HEK293 (cell line): ENCODE measurements around the gene SREBF2.

ENCODE experiments used
- CTCF ChIA-PET: fragments of 350-600 bp; formaldehyde crosslinking; extraction: SDS; loops from one replicate; lab custom pipeline; 2021; ENCODE audit warnings: antibody characterized with exemption; lab: Yijun Ruan, JAX
- POLR2A ChIA-PET: fragments of 300-600 bp; formaldehyde crosslinking; extraction: SDS; loops from one replicate; lab custom pipeline; 2020; ENCODE audit warnings: antibody characterized with exemption, inconsistent platforms; lab: Yijun Ruan, JAX
- H3K27ac ChIP-seq: fragments of 200-500 bp; sonication (Bioruptor generic); 2 replicates; pipeline ENCODE4 v1.5.1; 2014; ENCODE audit warnings: low read depth, low read length, control low read depth, inconsistent platforms; ENCODE audit errors: extremely low read depth
- H3K36me3 ChIP-seq, 2 experiments: fragments of 200-500 bp in 1 of 2; sonication (Bioruptor generic) in 1 of 2; 1 replicate in 1 of 2; 2 replicates in 1 of 2; pipeline ENCODE4 v1.5.1; 2014 to 2017; ENCODE audit warnings: inconsistent platforms in 2 of 2, low read length in 2 of 2; ENCODE audit not compliant: control insufficient read depth in 2 of 2, insufficient read depth in 1 of 2
- H3K4me1 ChIP-seq: fragments of 200-500 bp; sonication (Bioruptor generic); 2 replicates; pipeline ENCODE4 v1.5.1; 2014; ENCODE audit warnings: mild to moderate bottlenecking, low read length, inconsistent platforms; ENCODE audit not compliant: control insufficient read depth, insufficient read depth
- H3K4me3 ChIP-seq: 2 replicates; pipeline ENCODE4 v1.5.1; 2011; ENCODE audit warnings: low read depth, mild to moderate bottlenecking, control low read depth, low read length, moderate library complexity
- H3K9me3 ChIP-seq: fragments of 200-500 bp; sonication (Bioruptor generic); 2 replicates; pipeline ENCODE4 v1.5.1; 2014; ENCODE audit warnings: low read depth, low read length, inconsistent platforms; ENCODE audit not compliant: control insufficient read depth, insufficient read depth
- GFI1B ChIP-seq: fragments of 450-650 bp; formaldehyde crosslinking; IDR thresholded peaks from 2 replicates; pipeline ENCODE4 v1.5.1; 2016; ENCODE audit warnings: missing biosample characterization, missing genetic modification characterization
- GLI2 ChIP-seq: fragments of 450-650 bp; formaldehyde crosslinking; IDR thresholded peaks from 2 replicates; pipeline ENCODE4; 2017; ENCODE audit warnings: missing biosample characterization, missing genetic modification characterization, low read depth, borderline replicate concordance
- GLIS1 ChIP-seq: fragments of 450-650 bp; formaldehyde crosslinking; IDR thresholded peaks from 2 replicates; pipeline ENCODE4 v1.5.1; 2016; ENCODE audit warnings: missing biosample characterization, missing genetic modification characterization
- KLF1 ChIP-seq: fragments of 450-650 bp; formaldehyde crosslinking; IDR thresholded peaks from 2 replicates; pipeline ENCODE4 v1.5.1; 2016; ENCODE audit warnings: missing biosample characterization, missing genetic modification characterization
- KLF16 ChIP-seq: fragments of 450-650 bp; formaldehyde crosslinking; IDR thresholded peaks from 2 replicates; pipeline ENCODE4 v1.5.1; 2017; ENCODE audit warnings: missing biosample characterization, missing genetic modification characterization
- SCRT2 ChIP-seq: fragments of 450-650 bp; formaldehyde crosslinking; IDR thresholded peaks from 2 replicates; pipeline ENCODE4 v1.5.1; 2016; ENCODE audit warnings: missing biosample characterization, missing genetic modification characterization
- TCF7L2 ChIP-seq: IDR thresholded peaks from 2 replicates; pipeline ENCODE4 v1.6.1; 2011; ENCODE audit warnings: low read depth, mild to moderate bottlenecking, inconsistent platforms, low read length, moderate library complexity, borderline replicate concordance
- YY1 ChIP-seq: fragments of 450-650 bp; formaldehyde crosslinking; IDR thresholded peaks from 2 replicates; pipeline ENCODE4 v1.5.1; 2018; ENCODE audit warnings: missing biosample characterization, missing genetic modification characterization
- ZFP69B ChIP-seq: fragments of 450-650 bp; formaldehyde crosslinking; IDR thresholded peaks from 2 replicates; pipeline ENCODE4 v1.5.1; 2016; ENCODE audit warnings: missing biosample characterization, missing genetic modification characterization
- ZIC2 ChIP-seq: fragments of 450-650 bp; formaldehyde crosslinking; IDR thresholded peaks from 2 replicates; pipeline ENCODE4 v1.5.1; 2016; ENCODE audit warnings: missing biosample characterization, missing genetic modification characterization
- ZNF133 ChIP-seq: fragments of 450-650 bp; formaldehyde crosslinking; IDR thresholded peaks from 2 replicates; pipeline ENCODE4 v1.5.1; 2016; ENCODE audit warnings: missing biosample characterization, missing genetic modification characterization
- ZNF155 ChIP-seq: fragments of 450-650 bp; formaldehyde crosslinking; IDR thresholded peaks from 2 replicates; pipeline ENCODE4 v1.5.1; 2016; ENCODE audit warnings: missing biosample characterization, missing genetic modification characterization
- ZNF16 ChIP-seq: fragments of 450-650 bp; formaldehyde crosslinking; IDR thresholded peaks from 2 replicates; pipeline ENCODE4 v1.5.1; 2016; ENCODE audit warnings: low read depth, missing biosample characterization, missing genetic modification characterization
- ZNF274 ChIP-seq, 2 experiments: fragments of 200-500 bp in 1 of 2; fragments of 450-650 bp in 1 of 2; sonication (Bioruptor generic) in 1 of 2; formaldehyde crosslinking in 1 of 2; IDR thresholded peaks; 2 replicates each; pipeline versions ENCODE4 v1.5.1 to v1.6.1; 2014 to 2016; ENCODE audit warnings: borderline replicate concordance in 1 of 2, inconsistent platforms in 1 of 2, low read length in 1 of 2, missing biosample characterization in 1 of 2, missing genetic modification characterization in 1 of 2
- ZNF302 ChIP-seq: fragments of 450-650 bp; formaldehyde crosslinking; IDR thresholded peaks from 2 replicates; pipeline ENCODE4 v1.5.1; 2016; ENCODE audit warnings: missing biosample characterization, missing genetic modification characterization, low read depth
- ZNF37A ChIP-seq: fragments of 450-650 bp; IDR thresholded peaks from 2 replicates; pipeline ENCODE4 v1.5.1; 2018; ENCODE audit warnings: missing biosample characterization, missing genetic modification characterization
- ZNF391 ChIP-seq: fragments of 450-650 bp; formaldehyde crosslinking; IDR thresholded peaks from 2 replicates; pipeline ENCODE4 v1.5.1; 2016; ENCODE audit warnings: low read depth, missing biosample characterization, missing genetic modification characterization, borderline replicate concordance
- ZNF416 ChIP-seq: fragments of 450-650 bp; formaldehyde crosslinking; IDR thresholded peaks from 2 replicates; pipeline ENCODE4 v1.5.1; 2016; ENCODE audit warnings: missing biosample characterization, missing genetic modification characterization
- ZNF529 ChIP-seq: fragments of 450-650 bp; formaldehyde crosslinking; IDR thresholded peaks from 2 replicates; pipeline ENCODE4 v1.5.1; 2017; ENCODE audit warnings: missing genetic modification characterization, missing biosample characterization; ENCODE audit not compliant: insufficient replicate concordance
- ZNF561 ChIP-seq: fragments of 450-650 bp; IDR thresholded peaks from 2 replicates; pipeline ENCODE4 v1.5.1; 2018; ENCODE audit warnings: missing biosample characterization, missing genetic modification characterization, borderline replicate concordance
- ZNF600 ChIP-seq: fragments of 450-650 bp; formaldehyde crosslinking; IDR thresholded peaks from 2 replicates; pipeline ENCODE4 v1.5.1; 2016; ENCODE audit warnings: missing biosample characterization, missing genetic modification characterization
- ZNF747 ChIP-seq: fragments of 450-650 bp; formaldehyde crosslinking; IDR thresholded peaks from 2 replicates; pipeline ENCODE4 v1.5.1; 2016; ENCODE audit warnings: missing biosample characterization, missing genetic modification characterization
- ZNF785 ChIP-seq: fragments of 450-650 bp; formaldehyde crosslinking; IDR thresholded peaks from 2 replicates; pipeline ENCODE4 v1.5.1; 2016; ENCODE audit warnings: missing biosample characterization, missing genetic modification characterization
- TF ChIP-seq, protein P1 (sequence below): fragments of 450-650 bp; formaldehyde crosslinking; IDR thresholded peaks from 2 replicates; pipeline ENCODE4 v1.5.1; 2016; ENCODE audit warnings: missing biosample characterization, missing genetic modification characterization, borderline replicate concordance
- TF ChIP-seq, protein P2 (sequence below): fragments of 450-650 bp; formaldehyde crosslinking; IDR thresholded peaks from 2 replicates; pipeline ENCODE4 v1.5.1; 2016; ENCODE audit warnings: missing biosample characterization, missing genetic modification characterization
- TF ChIP-seq, protein P3 (sequence below): fragments of 450-650 bp; formaldehyde crosslinking; IDR thresholded peaks from 2 replicates; pipeline ENCODE4 v1.5.1; 2017; ENCODE audit warnings: missing biosample characterization, missing genetic modification characterization
- TF ChIP-seq, protein P4 (sequence below): fragments of 450-650 bp; formaldehyde crosslinking; IDR thresholded peaks from 2 replicates; pipeline ENCODE4 v1.5.1; 2016; ENCODE audit warnings: missing biosample characterization, missing genetic modification characterization

The SREBF2 gene

DNA sequence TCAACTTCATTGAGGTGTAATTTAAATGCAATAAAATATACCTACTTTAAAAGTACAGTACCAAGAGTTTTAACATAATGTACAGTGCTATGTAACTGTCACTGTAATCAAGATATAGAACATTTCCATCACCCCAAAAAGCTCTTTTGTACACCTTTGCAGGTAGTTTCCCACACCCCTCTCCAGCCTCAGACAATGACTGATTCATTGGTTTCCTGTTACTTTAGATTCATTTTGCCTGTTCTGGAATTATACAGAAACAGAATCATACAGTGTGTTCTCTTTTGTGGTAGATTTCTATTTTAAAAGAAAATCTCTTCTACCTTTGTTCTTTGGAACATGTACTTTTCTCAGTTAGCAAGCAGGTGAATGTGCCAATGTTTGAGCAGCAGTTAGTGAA, 43.8 kb downstream of the SREBF2 start:
- ChIA-PET CTCF (interaction anchor here (1.0 kb wide), 1 partner anchor 19 kb away, joined by 3 read pairs; no protein-coding TSS in a partner anchor), POLR2A (no interaction called here)

DNA sequence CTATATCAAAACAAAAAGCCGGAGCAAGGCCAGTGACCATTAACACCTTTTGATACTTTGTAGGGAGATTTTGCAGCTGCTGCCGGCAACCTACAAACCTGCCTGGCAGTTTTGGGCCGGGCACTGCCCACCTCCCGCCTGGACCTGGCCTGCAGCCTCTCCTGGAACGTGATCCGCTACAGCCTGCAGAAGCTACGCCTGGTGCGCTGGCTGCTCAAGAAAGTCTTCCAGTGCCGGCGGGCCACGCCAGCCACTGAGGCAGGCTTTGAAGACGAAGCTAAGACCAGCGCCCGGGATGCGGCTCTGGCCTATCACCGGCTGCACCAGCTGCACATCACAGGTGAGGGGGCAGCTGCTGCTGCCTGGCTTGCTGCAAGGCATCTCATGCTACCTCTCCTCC, 47.7 kb downstream of the SREBF2 start:
- Histone ChIP-seq H3K4me3 (no peak overlapping the region), H3K9me3 (no peaks in the 10 kb centered on the region), H3K27ac (no peak overlapping the region), H3K36me3 (peaks cover 44 to 86% of the 10 kb centered on the region in 2 experiments), H3K4me1 (no peaks in the 10 kb centered on the region)
- CTCF ChIA-PET, result interaction anchor here (0.7 to 1.2 kb wide), 3 partner anchors 17 to 134 kb away, joined by 3 to 4 read pairs (median 3); no protein-coding TSS in a partner anchor
- TF ChIP-seq ZIC2 (tag by site-specific recombination) (no peak), ZNF529 (no peak), KLF16 (tag by site-specific recombination) (no peak), GLI2 (no peak), ZNF600 (tag by site-specific recombination) (no peak), ZFP69B (tag by site-specific recombination) (no peak), ZNF302 (tag by site-specific recombination) (no peak), ZNF155 (tag by site-specific recombination) (no peak), ZNF561 (tag by site-specific recombination) (no peak), ZNF37A (tag by site-specific recombination) (no peak)
- POLR2A ChIA-PET, result interaction anchor here (0.7 to 1.4 kb wide), 2 partner anchors 48 to 127 kb away, joined by 4 read pairs; partner anchors contain the start of gene SREBF2

More for the DNA sequence above, 43.8 kb downstream of the SREBF2 start:
- Histone ChIP-seq H3K27ac (no peak overlapping the region), H3K36me3 (peaks cover 48 to 77% of the 10 kb centered on the region in 2 experiments), H3K4me1 (no peaks in the 10 kb centered on the region), H3K9me3 (no peaks in the 10 kb centered on the region)
- no peak for TF ChIP-seq YY1 (tag by site-specific recombination)
- TF ChIP-seq, protein P1, sequence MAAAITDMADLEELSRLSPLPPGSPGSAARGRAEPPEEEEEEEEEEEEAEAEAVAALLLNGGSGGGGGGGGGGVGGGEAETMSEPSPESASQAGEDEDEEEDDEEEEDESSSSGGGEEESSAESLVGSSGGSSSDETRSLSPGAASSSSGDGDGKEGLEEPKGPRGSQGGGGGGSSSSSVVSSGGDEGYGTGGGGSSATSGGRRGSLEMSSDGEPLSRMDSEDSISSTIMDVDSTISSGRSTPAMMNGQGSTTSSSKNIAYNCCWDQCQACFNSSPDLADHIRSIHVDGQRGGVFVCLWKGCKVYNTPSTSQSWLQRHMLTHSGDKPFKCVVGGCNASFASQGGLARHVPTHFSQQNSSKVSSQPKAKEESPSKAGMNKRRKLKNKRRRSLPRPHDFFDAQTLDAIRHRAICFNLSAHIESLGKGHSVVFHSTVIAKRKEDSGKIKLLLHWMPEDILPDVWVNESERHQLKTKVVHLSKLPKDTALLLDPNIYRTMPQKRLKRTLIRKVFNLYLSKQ, result no peak
- no peak for TF ChIP-seq ZNF747 (tag by site-specific recombination)
- TF ChIP-seq, all 188 proteins: peak for 0
- H3K4me3 ChIP-seq, result no peak overlapping the region

DNA sequence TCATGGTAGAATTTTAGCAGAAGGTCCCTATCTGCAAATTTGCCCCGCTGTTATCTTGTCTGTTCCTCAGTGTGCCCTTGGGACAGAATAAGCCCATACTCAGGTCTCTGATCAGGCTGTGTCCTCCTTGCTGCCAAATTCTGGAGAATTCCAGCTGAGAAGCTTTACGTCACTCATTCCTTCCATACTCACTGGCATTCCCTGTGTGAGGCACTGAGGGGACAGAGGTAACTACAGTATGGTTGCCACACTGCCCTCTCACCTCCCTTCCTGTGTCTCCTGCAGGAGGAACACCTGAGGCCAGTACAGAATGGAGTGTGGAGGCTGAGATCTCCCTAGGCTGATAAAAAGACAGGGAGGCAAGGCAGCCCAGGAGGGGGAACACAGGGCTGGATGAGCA, 50.5 kb downstream of the SREBF2 start:
- no peaks in the 10 kb centered on the region for H3K9me3 ChIP-seq
- H3K4me3 ChIP-seq, result no peak overlapping the region
- no peaks in the 10 kb centered on the region for H3K4me1 ChIP-seq
- peaks cover 47 to 95% of the 10 kb centered on the region in 2 experiments for H3K36me3 ChIP-seq
- ChIA-PET POLR2A (no interaction called here), CTCF (interaction anchor here (0.6 to 1.3 kb wide), 2 partner anchors 57 to 217 kb away, joined by 5 read pairs; no protein-coding TSS in a partner anchor)
- no peak overlapping the region for H3K27ac ChIP-seq
- no peak for TF ChIP-seq ZNF133 (tag by site-specific recombination)
- TF ChIP-seq TCF7L2, result no peak
- TF ChIP-seq ZNF416 (tag by site-specific recombination), result no peak
- TF ChIP-seq GLIS1, result no peak
- TF ChIP-seq ZNF391 (tag by site-specific recombination), result no peak
- no peak for TF ChIP-seq ZNF16 (tag by site-specific recombination)
- TF ChIP-seq, protein P2, sequence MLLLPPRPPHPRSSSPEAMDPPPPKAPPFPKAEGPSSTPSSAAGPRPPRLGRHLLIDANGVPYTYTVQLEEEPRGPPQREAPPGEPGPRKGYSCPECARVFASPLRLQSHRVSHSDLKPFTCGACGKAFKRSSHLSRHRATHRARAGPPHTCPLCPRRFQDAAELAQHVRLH (tag by site-specific recombination), result no peak
- TF ChIP-seq, protein P3, sequence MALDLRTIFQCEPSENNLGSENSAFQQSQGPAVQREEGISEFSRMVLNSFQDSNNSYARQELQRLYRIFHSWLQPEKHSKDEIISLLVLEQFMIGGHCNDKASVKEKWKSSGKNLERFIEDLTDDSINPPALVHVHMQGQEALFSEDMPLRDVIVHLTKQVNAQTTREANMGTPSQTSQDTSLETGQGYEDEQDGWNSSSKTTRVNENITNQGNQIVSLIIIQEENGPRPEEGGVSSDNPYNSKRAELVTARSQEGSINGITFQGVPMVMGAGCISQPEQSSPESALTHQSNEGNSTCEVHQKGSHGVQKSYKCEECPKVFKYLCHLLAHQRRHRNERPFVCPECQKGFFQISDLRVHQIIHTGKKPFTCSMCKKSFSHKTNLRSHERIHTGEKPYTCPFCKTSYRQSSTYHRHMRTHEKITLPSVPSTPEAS (tag by site-specific recombination), result no peak
- no peak for TF ChIP-seq SCRT2
- no peak for TF ChIP-seq KLF1
- TF ChIP-seq, protein P4, sequence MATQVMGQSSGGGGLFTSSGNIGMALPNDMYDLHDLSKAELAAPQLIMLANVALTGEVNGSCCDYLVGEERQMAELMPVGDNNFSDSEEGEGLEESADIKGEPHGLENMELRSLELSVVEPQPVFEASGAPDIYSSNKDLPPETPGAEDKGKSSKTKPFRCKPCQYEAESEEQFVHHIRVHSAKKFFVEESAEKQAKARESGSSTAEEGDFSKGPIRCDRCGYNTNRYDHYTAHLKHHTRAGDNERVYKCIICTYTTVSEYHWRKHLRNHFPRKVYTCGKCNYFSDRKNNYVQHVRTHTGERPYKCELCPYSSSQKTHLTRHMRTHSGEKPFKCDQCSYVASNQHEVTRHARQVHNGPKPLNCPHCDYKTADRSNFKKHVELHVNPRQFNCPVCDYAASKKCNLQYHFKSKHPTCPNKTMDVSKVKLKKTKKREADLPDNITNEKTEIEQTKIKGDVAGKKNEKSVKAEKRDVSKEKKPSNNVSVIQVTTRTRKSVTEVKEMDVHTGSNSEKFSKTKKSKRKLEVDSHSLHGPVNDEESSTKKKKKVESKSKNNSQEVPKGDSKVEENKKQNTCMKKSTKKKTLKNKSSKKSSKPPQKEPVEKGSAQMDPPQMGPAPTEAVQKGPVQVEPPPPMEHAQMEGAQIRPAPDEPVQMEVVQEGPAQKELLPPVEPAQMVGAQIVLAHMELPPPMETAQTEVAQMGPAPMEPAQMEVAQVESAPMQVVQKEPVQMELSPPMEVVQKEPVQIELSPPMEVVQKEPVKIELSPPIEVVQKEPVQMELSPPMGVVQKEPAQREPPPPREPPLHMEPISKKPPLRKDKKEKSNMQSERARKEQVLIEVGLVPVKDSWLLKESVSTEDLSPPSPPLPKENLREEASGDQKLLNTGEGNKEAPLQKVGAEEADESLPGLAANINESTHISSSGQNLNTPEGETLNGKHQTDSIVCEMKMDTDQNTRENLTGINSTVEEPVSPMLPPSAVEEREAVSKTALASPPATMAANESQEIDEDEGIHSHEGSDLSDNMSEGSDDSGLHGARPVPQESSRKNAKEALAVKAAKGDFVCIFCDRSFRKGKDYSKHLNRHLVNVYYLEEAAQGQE (tag by site-specific recombination), result no peak
- no peak for TF ChIP-seq ZNF274 (IDR thresholded peaks at IDR 0.05; ENCODE audit: low read length)
- TF ChIP-seq ZNF274 (tag by site-specific recombination; IDR thresholded peaks at IDR 0.05; ENCODE audit: borderline replicate concordance), result no peak
- TF ChIP-seq ZNF785, result no peak
- TF ChIP-seq GFI1B (tag by site-specific recombination), result no peak
